Measurements from ENCODE around the gene KRT40. TPM values are rescaled to one million over a fixed set of nuclear protein-coding genes. Genes with fewer than 3 reads are reported as not detected.

The KRT40 gene
- total RNA-seq: not detected in 2 replicates

DNA sequence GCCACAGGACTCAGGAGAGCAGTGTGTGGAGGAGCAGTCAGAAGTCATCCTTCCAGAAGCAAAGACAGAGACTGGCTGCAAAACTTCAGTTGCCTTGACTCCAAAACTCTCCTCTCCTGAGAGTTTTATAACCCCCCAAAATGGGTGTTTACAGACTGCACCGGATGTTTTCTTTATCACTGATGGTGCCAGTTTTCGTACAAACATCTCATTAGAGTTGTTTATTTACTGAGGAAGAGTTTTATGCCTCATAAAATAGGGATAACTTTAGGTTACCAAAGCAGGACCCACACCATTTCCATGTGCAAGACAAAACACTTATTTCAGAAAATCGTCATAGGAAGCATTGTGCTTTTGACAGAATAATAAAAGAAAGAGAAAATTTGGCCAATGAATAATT, at the start of gene KRT40:
Gene KRT40, minus strand, starts transcription at position 101 of the 400 bp plus-strand sequence. Its CDS starts 53 bp downstream, at position 48.

DNA sequence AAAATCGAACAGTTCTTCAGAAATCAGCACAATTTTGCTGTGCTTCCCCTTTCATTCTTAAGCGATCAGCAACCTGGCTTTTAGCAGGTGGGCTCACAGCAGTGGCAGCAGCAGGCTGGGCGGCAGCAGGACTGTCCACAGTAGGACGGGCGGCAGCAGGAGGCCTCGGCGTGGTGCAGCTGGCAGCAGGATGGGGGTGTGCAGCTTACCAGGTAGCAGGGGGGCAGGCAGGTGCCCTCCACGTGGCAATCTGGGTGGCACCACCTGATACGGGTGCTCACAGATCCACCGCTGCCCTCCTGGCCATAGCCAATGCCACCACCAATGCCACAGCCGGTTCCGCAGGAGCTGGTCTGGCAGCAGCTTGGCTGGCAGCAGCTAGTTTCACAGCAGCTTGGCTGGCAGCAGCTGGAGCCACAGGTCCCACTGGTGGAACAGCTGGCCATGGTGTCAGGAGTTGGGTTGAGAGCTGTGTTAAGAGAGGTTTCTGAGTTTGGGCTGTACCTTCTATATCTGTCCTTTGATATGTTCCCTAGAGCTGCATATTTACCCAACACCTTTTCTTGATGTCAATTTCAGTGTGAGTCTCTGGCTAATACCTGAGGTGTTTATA, 45.6 kb upstream of the KRT40 start, which contains the start of gene KRTAP1-4:
Gene KRTAP1-4, minus strand, starts transcription at position 563 of the 613 bp plus-strand sequence. Its CDS starts 117 bp downstream, at position 446.

DNA sequence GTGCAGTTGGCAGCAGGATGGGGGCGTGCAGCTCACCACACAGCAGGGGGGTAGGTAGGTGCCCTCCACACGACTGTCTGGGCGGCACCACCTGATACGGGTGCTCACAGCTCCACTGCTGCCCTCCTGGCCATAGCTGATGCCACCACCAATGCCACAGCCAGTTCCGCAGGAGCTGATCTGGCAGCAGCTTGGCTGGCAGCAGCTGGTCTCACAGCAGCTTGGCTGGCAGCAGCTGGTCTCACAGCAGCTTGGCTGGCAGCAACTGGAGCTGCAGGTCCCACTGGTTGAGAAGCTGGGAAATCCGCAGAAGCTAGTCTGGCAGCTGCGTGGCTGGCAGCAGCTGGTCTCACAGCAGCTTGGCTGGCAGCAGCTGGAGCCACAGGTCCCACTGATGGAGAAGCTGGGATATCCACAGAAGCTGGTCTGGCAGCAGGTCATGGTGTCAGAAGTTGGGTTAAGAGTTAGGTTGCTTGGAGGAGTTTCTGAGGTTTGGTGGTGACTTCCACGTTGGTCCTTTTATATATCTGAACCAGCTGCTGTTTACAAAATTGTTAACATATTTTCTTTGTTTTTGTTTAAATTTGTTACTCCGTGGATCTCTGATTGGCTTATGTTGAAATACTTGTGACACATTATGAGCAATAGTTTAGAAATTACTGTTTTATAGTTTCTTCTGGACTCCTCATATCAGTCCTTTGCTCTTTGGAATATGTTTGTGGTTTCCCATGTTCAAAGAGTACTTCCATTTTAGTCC, 42.8 kb upstream of the KRT40 start, which contains the start of gene KRTAP1-5:
Gene KRTAP1-5, minus strand, starts transcription at position 494 of the 757 bp plus-strand sequence. Its CDS starts 53 bp downstream, at position 441.

DNA sequence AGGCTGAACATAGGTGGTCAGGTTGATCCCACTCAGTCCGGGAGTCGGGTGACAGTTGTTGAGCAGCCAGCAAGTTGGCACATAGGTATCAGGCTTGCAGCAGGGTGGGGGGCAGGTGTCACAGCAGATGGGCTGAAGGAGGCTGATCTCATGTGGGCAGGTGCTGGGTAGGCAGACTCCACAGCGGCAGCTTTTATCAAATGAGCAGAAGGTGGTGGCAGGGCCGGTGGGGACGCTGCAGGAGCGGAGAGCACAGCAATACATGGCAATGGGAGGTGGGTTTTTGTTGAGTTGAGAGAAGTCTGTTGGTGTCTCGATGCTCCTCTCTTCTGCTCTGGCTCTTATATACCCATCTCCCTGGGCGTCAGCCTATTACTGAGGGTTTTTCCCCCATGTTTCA, 24.7 kb upstream of the KRT40 start, which contains the start of gene KRTAP3-1:
Gene KRTAP3-1, minus strand, starts transcription at position 318 of the 400 bp plus-strand sequence. Its CDS starts 54 bp downstream, at position 264.

DNA sequence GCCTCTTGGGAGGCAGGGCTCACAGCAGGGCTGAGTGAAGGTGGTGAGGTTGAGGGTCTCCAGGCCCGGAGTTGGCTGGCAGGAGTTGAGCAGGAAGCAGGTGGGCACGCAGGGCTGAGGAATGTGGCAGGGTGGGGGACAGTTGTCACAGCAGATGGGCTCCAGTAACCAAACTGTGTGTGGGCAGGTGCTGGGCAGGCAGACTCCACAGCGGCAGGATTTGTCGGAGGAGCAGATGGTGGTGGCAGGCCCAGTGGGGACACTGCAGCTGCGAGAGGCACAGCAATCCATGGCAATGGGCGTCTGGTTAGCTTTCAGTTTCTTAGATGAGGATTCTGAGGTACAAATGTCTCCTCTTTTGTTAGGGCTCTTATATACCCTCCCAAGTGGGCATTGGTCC, 15.4 kb upstream of the KRT40 start, which contains the start of gene KRTAP3-2:
Gene KRTAP3-2, minus strand, starts transcription at position 344 of the 400 bp plus-strand sequence. Its CDS starts 53 bp downstream, at position 291.

DNA sequence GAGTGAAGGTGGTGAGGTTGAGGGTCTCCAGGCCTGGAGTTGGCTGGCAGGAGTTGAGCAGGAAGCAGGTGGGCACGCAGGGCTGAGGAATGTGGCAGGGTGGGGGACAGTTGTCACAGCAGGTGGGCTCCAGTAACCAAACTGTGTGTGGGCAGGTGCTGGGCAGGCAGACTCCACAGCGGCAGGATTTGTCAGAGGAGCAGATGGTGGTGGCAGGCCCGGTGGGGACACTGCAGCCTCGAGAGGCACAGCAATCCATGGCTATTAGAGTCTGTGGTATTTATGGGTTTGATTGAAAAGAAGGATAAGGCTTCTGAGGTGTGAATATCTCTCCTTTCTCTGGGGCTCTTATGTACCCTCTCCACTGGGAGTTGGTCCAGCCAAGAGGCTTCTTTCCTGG, 9.7 kb upstream of the KRT40 start, which contains the start of gene KRTAP3-3:
Gene KRTAP3-3, minus strand, starts transcription at position 326 of the 400 bp plus-strand sequence. Its CDS starts 67 bp downstream, at position 259.

DNA sequence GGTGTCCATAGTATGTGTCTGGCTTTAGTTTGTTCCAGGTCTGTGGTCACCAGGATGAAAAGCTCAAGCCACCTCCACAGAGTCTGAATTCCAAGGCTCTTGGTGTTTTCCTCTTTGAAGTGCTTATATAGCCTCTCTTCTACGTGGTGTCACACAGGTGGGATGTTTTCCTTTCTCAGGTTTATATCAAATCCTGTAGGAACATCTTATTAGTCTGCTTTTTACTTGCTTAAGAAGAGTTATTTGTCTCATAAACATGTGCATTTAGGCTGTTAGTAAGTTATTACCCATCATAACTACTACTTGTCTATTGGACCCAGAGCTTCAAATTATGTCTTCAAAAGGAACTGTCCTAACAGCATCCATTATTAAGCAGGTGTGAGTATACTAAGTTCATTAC, 17.3 kb downstream of the KRT40 start, which contains the start of gene KRT39:
Gene KRT39, minus strand, starts transcription at position 101 of the 400 bp plus-strand sequence. Its CDS starts 92 bp downstream, at position 9.

DNA sequence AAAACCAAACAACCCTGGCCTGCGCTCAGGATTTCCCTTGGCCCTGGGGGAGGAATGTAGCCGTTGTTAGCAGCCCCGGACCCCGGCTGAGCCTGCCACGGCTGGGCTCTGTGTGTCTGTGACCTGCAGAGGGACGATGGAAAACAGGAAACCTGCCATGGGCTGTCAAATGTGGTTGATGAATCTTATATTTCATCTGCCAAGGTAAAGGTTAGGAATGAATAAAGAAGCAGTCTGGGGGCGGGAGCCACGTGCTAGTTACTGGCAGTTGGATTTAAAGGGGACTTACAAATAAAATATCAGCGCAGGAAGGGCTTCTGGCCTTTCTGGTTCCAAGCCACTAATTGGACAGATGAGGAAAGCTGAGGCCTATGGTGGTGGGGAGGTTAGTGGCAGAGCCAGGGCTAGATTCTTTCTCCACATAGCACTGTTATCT, 46.7 kb downstream of the KRT40 start, which contains the start of gene KRT23:
Gene KRT23, minus strand, starts transcription at position 263 of the 436 bp plus-strand sequence. CDS start 1,043 bp downstream, outside the sequence.

Small RNA genes lying within 50 kb of the gene (small RNA-seq; reads per million reads assigned to genes)
- not detected for gene KRTAP3-4P

Other genes with a start within 250 kb of the KRT40 start
- gene KRT25, start 229.0 kb downstream of the KRT40 start, total RNA-seq: not detected in 2 replicates
- not detected in 2 replicates for gene KRT26, start 212.1 kb downstream of the KRT40 start, total RNA-seq
- gene KRT27, start 201.8 kb downstream of the KRT40 start, total RNA-seq: not detected in 2 replicates
- not detected in 2 replicates for gene KRT28, start 184.4 kb downstream of the KRT40 start, total RNA-seq
- gene KRT10, start 161.7 kb downstream of the KRT40 start, total RNA-seq: 2.1 and 10.2 TPM in 2 replicates
- gene KRT12, start 117.1 kb downstream of the KRT40 start, total RNA-seq: not detected in 2 replicates
- not detected in 2 replicates for gene KRT20, start 99.1 kb downstream of the KRT40 start, total RNA-seq
- gene KRT23, start 46.7 kb downstream of the KRT40 start, total RNA-seq: not detected in 2 replicates
- gene KRT39, start 17.4 kb downstream of the KRT40 start, total RNA-seq: not detected in 2 replicates
- not detected in 2 replicates for gene KRTAP3-3, start 9.8 kb upstream of the KRT40 start, total RNA-seq
- gene KRTAP3-2, start 15.6 kb upstream of the KRT40 start, total RNA-seq: not detected in 2 replicates
- not detected in 2 replicates for gene KRTAP3-1, start 24.8 kb upstream of the KRT40 start, total RNA-seq
- gene KRTAP1-5, start 42.9 kb upstream of the KRT40 start, total RNA-seq: not detected in 2 replicates
- gene KRTAP1-4, start 45.9 kb upstream of the KRT40 start, total RNA-seq: not detected in 2 replicates
- not detected in 2 replicates for gene KRTAP1-3, start 50.5 kb upstream of the KRT40 start, total RNA-seq
- not detected in 2 replicates for gene KRTAP1-1, start 57.1 kb upstream of the KRT40 start, total RNA-seq
- gene KRTAP2-1, start 63.0 kb upstream of the KRT40 start, total RNA-seq: not detected in 2 replicates
- not detected in 2 replicates for gene KRTAP2-2, start 70.9 kb upstream of the KRT40 start, total RNA-seq
- not detected in 2 replicates for gene KRTAP2-3, start 75.8 kb upstream of the KRT40 start, total RNA-seq
- gene KRTAP2-4, start 81.6 kb upstream of the KRT40 start, total RNA-seq: not detected in 2 replicates
- not detected in 2 replicates for gene KRTAP4-7, start 99.8 kb upstream of the KRT40 start, total RNA-seq
- not detected in 2 replicates for gene KRTAP4-8, start 113.8 kb upstream of the KRT40 start, total RNA-seq
- not detected in 2 replicates for gene KRTAP4-16, start 117.9 kb upstream of the KRT40 start, total RNA-seq
- not detected in 2 replicates for gene KRTAP4-9, start 121.1 kb upstream of the KRT40 start, total RNA-seq
- gene KRTAP4-11, start 134.0 kb upstream of the KRT40 start, total RNA-seq: not detected in 2 replicates
- gene KRTAP4-12, start 139.9 kb upstream of the KRT40 start, total RNA-seq: not detected in 2 replicates
- gene KRTAP4-6, start 156.2 kb upstream of the KRT40 start, total RNA-seq: not detected in 2 replicates
- not detected in 2 replicates for gene KRTAP4-5, start 165.5 kb upstream of the KRT40 start, total RNA-seq
- gene KRTAP4-4, start 176.4 kb upstream of the KRT40 start, total RNA-seq: not detected in 2 replicates
- not detected in 2 replicates for gene KRTAP4-3, start 183.9 kb upstream of the KRT40 start, total RNA-seq
- gene KRTAP4-2, start 193.9 kb upstream of the KRT40 start, total RNA-seq: not detected in 2 replicates
- gene KRTAP4-1, start 200.6 kb upstream of the KRT40 start, total RNA-seq: not detected in 2 replicates
- not detected in 2 replicates for gene KRTAP9-1, start 205.6 kb upstream of the KRT40 start, total RNA-seq
- not detected in 2 replicates for gene KRTAP9-2, start 242.3 kb upstream of the KRT40 start, total RNA-seq
- gene KRTAP9-3, start 248.1 kb upstream of the KRT40 start, total RNA-seq: not detected in 2 replicates

All from thoracic aorta endothelial cell (primary cell).